Caco-2 (cell line): ENCODE data around the gene TLE3. TPM values are rescaled to one million over a fixed set of nuclear protein-coding genes. Genes with fewer than 3 reads are reported as not detected.

Experiments used
- BruUV-seq: library from RNA; stranded (reverse); fragments of 400-500 nt; replicated peaks from 2 replicates; lab custom pipeline; 2021; lab: Mats Ljungman, UMichigan
- CTCF ChIA-PET: fragments of 300-600 bp; sonication (Branson Sonifier 250); formaldehyde crosslinking; loops from one replicate; lab custom pipeline; 2022; ENCODE audit warnings: antibody characterized with exemption; lab: Charles Lee
- POLR2A ChIA-PET: fragments of 300-600 bp; sonication (Branson Sonifier 250); formaldehyde crosslinking; loops from one replicate; lab custom pipeline; 2022; ENCODE audit warnings: antibody characterized with exemption; lab: Charles Lee
- DNase-seq, 2 experiments: peaks; one replicate each; pipeline versions ENCODE4 v3.0.0 to v3.0.0-alpha.2; 2020 to 2022
- H3K27me3 ChIP-seq: replicated peaks from 2 replicates; pipeline ENCODE4 v1.6.0; 2011; ENCODE audit warnings: low read length; ENCODE audit not compliant: control insufficient read depth, insufficient read depth
- H3K36me3 ChIP-seq: 2 replicates; pipeline ENCODE4 v1.5.1; 2011; ENCODE audit warnings: low read length; ENCODE audit not compliant: control insufficient read depth, insufficient read depth
- H3K4me1 ChIP-seq: fragments of 250-450 bp; sonication (Bioruptor Pico); 2 replicates; pipeline ENCODE4 v1.5.1; 2020; ENCODE audit warnings: mild to moderate bottlenecking
- H3K4me3 ChIP-seq: 2 replicates; pipeline ENCODE4 v1.5.1; 2011; ENCODE audit warnings: low read depth, mild to moderate bottlenecking, control low read depth, low read length
- H3K9me3 ChIP-seq: fragments of 250-450 bp; sonication (Bioruptor Pico); 2 replicates; pipeline ENCODE4 v1.5.1; 2020; ENCODE audit warnings: mild to moderate bottlenecking, moderate library complexity
- H3K27ac Mint-ChIP-seq: one replicate; pipeline ENCODE4 v1.8.0; 2022; ENCODE audit warnings: mixed read lengths; ENCODE audit not compliant: unreplicated experiment
- H3K27me3 Mint-ChIP-seq: one replicate; pipeline ENCODE4 v1.8.0; 2022; ENCODE audit warnings: mixed read lengths; ENCODE audit not compliant: insufficient read depth, unreplicated experiment
- H3K36me3 Mint-ChIP-seq: one replicate; pipeline ENCODE4 v1.8.0; 2022; ENCODE audit warnings: mild to moderate bottlenecking, mixed read lengths; ENCODE audit not compliant: insufficient read depth, unreplicated experiment
- H3K4me1 Mint-ChIP-seq: one replicate; pipeline ENCODE4 v1.8.0; 2022; ENCODE audit warnings: low read depth, mixed read lengths; ENCODE audit not compliant: unreplicated experiment
- H3K4me3 Mint-ChIP-seq: one replicate; pipeline ENCODE4 v1.8.0; 2022; ENCODE audit warnings: mild to moderate bottlenecking, moderate library complexity, mixed read lengths; ENCODE audit not compliant: unreplicated experiment
- H3K9me3 Mint-ChIP-seq: one replicate; pipeline ENCODE4 v1.8.0; 2022; ENCODE audit warnings: mixed read lengths; ENCODE audit not compliant: unreplicated experiment
- CTCF ChIP-seq, 2 experiments: fragments of 200-600 bp in 1 of 2; IDR thresholded peaks; 1 replicate in 1 of 2; 2 replicates in 1 of 2; pipeline versions ENCODE4 v1.5.1 to v1.8.0; 2011 to 2022; ENCODE audit warnings: antibody characterized with exemption in 1 of 2, control low read depth in 1 of 2, inconsistent platforms in 1 of 2, low read depth in 1 of 2, low read length in 1 of 2, mild to moderate bottlenecking in 1 of 2, moderate library complexity in 1 of 2; ENCODE audit not compliant: insufficient read depth in 1 of 2, severe bottlenecking in 1 of 2, unreplicated experiment in 1 of 2
- intact Hi-C: fragments of 100-400 bp; cut with micrococcal nuclease; formaldehyde crosslinking; loops from one replicate; pipeline ENCODE4 v1.10.0; 2022; ENCODE audit not compliant: unreplicated experiment
- total RNA-seq: library from RNA; stranded (reverse); gene quantifications from 2 replicates; pipeline ENCODE4 v1.2.3, GENCODE V29; 2022

Gene TLE3
- total RNA-seq, 1 experiment from 2014 or later: 105 TPM

DNA sequence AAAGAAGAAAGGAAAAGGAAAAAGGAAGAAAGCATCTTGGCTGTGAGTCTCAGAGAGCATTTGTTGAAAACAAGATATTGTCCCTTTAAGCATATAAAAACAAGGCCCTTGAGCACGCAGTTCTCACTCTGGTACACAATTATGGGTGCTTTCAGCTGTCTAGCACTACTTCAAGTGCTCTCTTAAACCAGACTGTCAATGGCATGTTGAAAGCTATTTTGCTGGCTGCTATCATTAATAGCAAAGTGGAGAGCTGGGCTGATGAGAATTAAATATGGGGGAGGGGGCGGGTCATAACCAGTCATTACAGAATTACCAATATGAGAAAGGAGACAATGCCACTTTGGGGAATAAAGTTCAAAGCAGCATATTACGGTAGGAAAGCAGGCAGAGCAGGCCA lies 9.3 kb downstream of the TLE3 start:
- intact Hi-C loops: no loop called here
- no TSS peak for BruUV-seq
- H3K36me3 Mint-ChIP-seq: peaks cover 96% of the 10 kb centered on the region
- no peaks in the 10 kb centered on the region for H3K9me3 ChIP-seq
- H3K4me1 ChIP-seq: peaks cover 38% of the 10 kb centered on the region
- ChIA-PET POLR2A (no interaction called here), CTCF (no interaction called here)
- H3K9me3 Mint-ChIP-seq: no peaks in the 10 kb centered on the region
- H3K4me3 Mint-ChIP-seq: no peak overlapping the region
- peaks cover 40% of the 10 kb centered on the region for H3K4me1 Mint-ChIP-seq
- H3K27me3 Mint-ChIP-seq: no peaks in the 10 kb centered on the region
- H3K27me3 ChIP-seq: no peaks in the 10 kb centered on the region
- H3K4me3 ChIP-seq: no peak overlapping the region
- DNase-seq: no peak
- H3K27ac Mint-ChIP-seq: no peak overlapping the region
- TF ChIP-seq CTCF (IDR thresholded peaks at IDR 0.05; ENCODE audit: insufficient read depth in 1 of 2, low read depth in 1 of 2, low read length in 1 of 2, severe bottlenecking in 1 of 2, unreplicated experiment in 1 of 2): no peak
- H3K36me3 ChIP-seq: peaks cover 4% of the 10 kb centered on the region

DNA sequence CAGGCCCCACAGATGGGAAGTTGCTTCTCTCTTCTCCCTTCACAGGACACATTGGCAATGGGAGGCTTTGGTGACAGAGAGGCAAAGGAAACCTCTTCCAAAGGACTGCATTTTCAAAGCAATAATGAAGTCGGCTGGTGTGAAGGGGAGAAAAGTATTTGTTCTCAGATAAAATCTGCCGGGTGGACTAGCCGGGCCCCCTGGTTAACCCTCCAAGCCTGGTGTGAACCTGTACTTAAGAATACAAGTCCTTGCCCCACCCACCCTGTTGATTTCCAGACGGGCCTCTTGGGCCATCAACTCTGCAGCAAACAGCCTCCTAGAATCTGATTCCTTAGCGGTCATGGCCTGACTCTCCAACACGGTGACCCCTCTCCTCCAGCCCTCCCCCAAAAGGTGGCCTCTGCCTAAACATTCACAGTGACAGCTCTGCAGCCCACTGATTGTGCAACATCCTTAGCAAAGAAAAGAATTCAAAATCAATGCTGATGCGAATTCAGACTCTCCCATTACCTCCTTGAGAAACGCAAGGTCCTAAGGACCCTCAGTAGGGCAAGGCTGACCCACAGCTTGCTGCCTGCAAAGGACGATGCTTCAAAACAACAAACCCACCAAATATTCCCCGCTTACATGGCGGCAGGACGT lies 9.9 kb downstream of the TLE3 start:
- peaks cover 32% of the 10 kb centered on the region for H3K4me1 ChIP-seq
- Mint-ChIP-seq H3K27me3 (no peaks in the 10 kb centered on the region), H3K9me3 (no peaks in the 10 kb centered on the region), H3K4me3 (no peak overlapping the region), H3K4me1 (peaks cover 33% of the 10 kb centered on the region), H3K36me3 (peaks cover 96% of the 10 kb centered on the region), H3K27ac (no peak overlapping the region)
- ChIA-PET CTCF (no interaction called here), POLR2A (no interaction called here)
- no peak for DNase-seq
- intact Hi-C loops: no loop called here
- no peaks in the 10 kb centered on the region for H3K27me3 ChIP-seq
- peaks cover 4% of the 10 kb centered on the region for H3K36me3 ChIP-seq
- BruUV-seq: no TSS peak
- no peaks in the 10 kb centered on the region for H3K9me3 ChIP-seq
- no peak for TF ChIP-seq CTCF (IDR thresholded peaks at IDR 0.05; ENCODE audit: insufficient read depth in 1 of 2, low read depth in 1 of 2, low read length in 1 of 2, severe bottlenecking in 1 of 2, unreplicated experiment in 1 of 2)
- H3K4me3 ChIP-seq: no peak overlapping the region

- DNase-seq: no peak
- Histone ChIP-seq H3K9me3 (no peaks in the 10 kb centered on the region), H3K36me3 (peaks cover 6% of the 10 kb centered on the region), H3K4me1 (peaks cover 20% of the 10 kb centered on the region), H3K27me3 (no peaks in the 10 kb centered on the region), H3K4me3 (no peak overlapping the region)
- ChIA-PET POLR2A (no interaction called here), CTCF (no interaction called here)
- no peaks in the 10 kb centered on the region for H3K27me3 Mint-ChIP-seq
- no peaks in the 10 kb centered on the region for H3K9me3 Mint-ChIP-seq
- no TSS peak for BruUV-seq
- intact Hi-C loops: no loop called here
- H3K4me1 Mint-ChIP-seq: peaks cover 22% of the 10 kb centered on the region
- no peak for TF ChIP-seq CTCF (IDR thresholded peaks at IDR 0.05; ENCODE audit: insufficient read depth in 1 of 2, low read depth in 1 of 2, low read length in 1 of 2, severe bottlenecking in 1 of 2, unreplicated experiment in 1 of 2)
- no peak overlapping the region for H3K27ac Mint-ChIP-seq
- peaks cover 96% of the 10 kb centered on the region for H3K36me3 Mint-ChIP-seq
- no peak overlapping the region for H3K4me3 Mint-ChIP-seq
Observed at GRCh38 chr15:70086636-70087035, 11.1 kb downstream of the TLE3 start.
